H1 (cell line): ENCODE data around the gene OAS3. TPM values are rescaled to one million over a fixed set of nuclear protein-coding genes. Genes with fewer than 3 reads are reported as not detected.

Experiments used
- ASH2L ChIP-seq: fragments of 200-600, 300-600 bp; sonication (generic); IDR thresholded peaks from one replicate; pipeline ENCODE4 v1.7.1; 2017; ENCODE audit warnings: low read length
- CTCF ChIP-seq, 3 experiments: IDR thresholded peaks; 1 replicate in 2 of 3; 2 replicates in 1 of 3; pipeline versions ENCODE4 v1.5.1 to v1.6.1; 2011; ENCODE audit warnings: low read length in 3 of 3, mild to moderate bottlenecking in 3 of 3, inconsistent platforms in 2 of 3, low read depth in 1 of 3, moderate library complexity in 1 of 3; ENCODE audit not compliant: insufficient read depth in 1 of 3; ENCODE audit errors: control extremely low read depth in 1 of 3
- GTF2F1 ChIP-seq: IDR thresholded peaks from 2 replicates; pipeline ENCODE4 v1.6.1; 2012; ENCODE audit warnings: low read depth, low read length, improper control_type of control experiment, borderline replicate concordance
- HDAC2 ChIP-seq, 2 experiments: fragments of 300-600 bp in 1 of 2; sonication (generic) in 1 of 2; IDR thresholded peaks; 2 replicates each; pipeline ENCODE4 v1.6.1; 2011 to 2012; ENCODE audit warnings: low read depth in 2 of 2, low read length in 2 of 2, mild to moderate bottlenecking in 2 of 2, moderate library complexity in 2 of 2, borderline replicate concordance in 1 of 2, inconsistent platforms in 1 of 2
- HDAC6 ChIP-seq: IDR thresholded peaks from one replicate; pipeline ENCODE4 v1.7.1; 2012; ENCODE audit warnings: low read depth, mild to moderate bottlenecking, inconsistent platforms, low read length, moderate library complexity
- NANOG ChIP-seq: IDR thresholded peaks from 2 replicates; pipeline ENCODE4 v1.6.1; 2011; ENCODE audit warnings: low read length, low read depth, mild to moderate bottlenecking, inconsistent platforms; ENCODE audit not compliant: insufficient read depth, poor library complexity, severe bottlenecking
- polyA plus RNA-seq, 7 experiments: library from polyadenylated mRNA; depleted of rRNA in 3 of 7; stranded (reverse) in 5 of 7; unstranded in 2 of 7; fragments of >200 nt in 5 of 7; fragments of 200-250 nt in 2 of 7; gene quantifications; 1 replicate in 5 of 7; 2 replicates in 1 of 7; 4 replicates in 1 of 7; pipeline versions ENCODE4 v1.2.1 to v1.2.3, GENCODE V29; 2011 to 2013; ENCODE audit warnings: missing spikeins in 2 of 7, mixed read lengths in 2 of 7
- total RNA-seq: library from RNA; stranded (reverse); fragmentation: NEBNext Ultra II Directional; extraction: Animal tissue kit (Norgen Biotek cat#: 25700); gene quantifications from 2 replicates; pipeline ENCODE4 v1.2.1, GENCODE V29; 2021
- TF ChIP-seq, protein P1 (sequence below): IDR thresholded peaks from 2 replicates; pipeline ENCODE4 v1.6.1; 2012; ENCODE audit warnings: inconsistent platforms

Gene OAS3
- total and polyA plus RNA-seq, 2 of the 8 experiments (the other 6 are each of a cell fraction or from before 2014, with no cell fraction given), result 0.73 to 3.7 TPM

DNA sequence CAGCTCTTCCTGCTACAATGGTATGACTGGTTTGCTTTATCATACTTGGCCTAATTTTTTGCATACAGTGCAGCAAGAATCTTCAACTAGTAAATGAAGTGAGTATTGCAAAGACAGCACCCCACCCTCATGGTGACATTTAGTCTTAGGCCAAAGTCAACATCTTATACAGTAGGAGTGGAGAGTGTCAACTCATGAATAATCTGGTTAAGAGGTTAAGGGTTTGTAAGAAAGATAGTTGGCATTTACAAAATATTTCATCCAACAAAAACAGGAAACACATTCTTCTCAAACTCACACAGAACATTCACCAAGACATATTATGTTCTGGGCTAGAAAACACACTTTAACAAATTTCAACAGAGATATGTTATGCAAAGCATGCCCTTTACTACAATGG, 33.7 kb upstream of the OAS3 start (continued):
- TF ChIP-seq CTCF (IDR thresholded peaks at IDR 0.05; ENCODE audit: control extremely low read depth in 1 of 3, insufficient read depth in 1 of 3, low read depth in 1 of 3, low read length in 3 of 3) (no peak), ASH2L (no peak), HDAC2 (IDR thresholded peaks at IDR 0.05; ENCODE audit: borderline replicate concordance in 1 of 2, low read depth in 2 of 2, low read length in 2 of 2) (no peak), NANOG (no peak), HDAC6 (no peak), GTF2F1 (no peak)
- TF ChIP-seq, protein P1, sequence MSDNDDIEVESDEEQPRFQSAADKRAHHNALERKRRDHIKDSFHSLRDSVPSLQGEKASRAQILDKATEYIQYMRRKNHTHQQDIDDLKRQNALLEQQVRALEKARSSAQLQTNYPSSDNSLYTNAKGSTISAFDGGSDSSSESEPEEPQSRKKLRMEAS, result no peak
